IPS-11a (cell line): ENCODE data around the gene HOXD10.

Experiments
- H3K4me3 ChIP-seq: one replicate; pipeline ENCODE4 v1.5.1; 2013; ENCODE audit warnings: low read depth, low read length, control low read depth

Gene HOXD10

GRCh38 chr2:176148751-176149421, 32.3 kb downstream of the HOXD10 start:
- no peak overlapping the region for H3K4me3 ChIP-seq

- H3K4me3 ChIP-seq, result no peak overlapping the region
These were observed 32.9 kb downstream of the HOXD10 start for GRCh38 chr2:176149481-176149938.

- H3K4me3 ChIP-seq, result no peak overlapping the region
These were observed 33.5 kb downstream of the HOXD10 start for GRCh38 chr2:176149939-176150583.

- no peak overlapping the region for H3K4me3 ChIP-seq
These were observed 34.2 kb downstream of the HOXD10 start for GRCh38 chr2:176150584-176151441.

- no peak within 1 kb of the TSS for H3K4me3 ChIP-seq
These were observed 35.1 kb downstream of the HOXD10 start, which contains the start of gene HOXD4 for GRCh38 chr2:176151442-176152287. Gene HOXD4 (plus strand): TSS chr2:176151550. CDS start chr2:176151634, 84 bp downstream.

- H3K4me3 ChIP-seq, result no peak overlapping the region
These were observed 36.0 kb downstream of the HOXD10 start for GRCh38 chr2:176152350-176153181.

- no peak overlapping the region for H3K4me3 ChIP-seq
These were observed 38.1 kb downstream of the HOXD10 start for GRCh38 chr2:176154576-176155252.

GRCh38 chr2:176155356-176156044, 38.9 kb downstream of the HOXD10 start:
- no peak overlapping the region for H3K4me3 ChIP-seq

- H3K4me3 ChIP-seq, result no peak overlapping the region
These were observed 39.8 kb downstream of the HOXD10 start for GRCh38 chr2:176156301-176156806.

GRCh38 chr2:176156807-176157498, 40.4 kb downstream of the HOXD10 start, which contains the start of gene HOXD3:
Gene HOXD3 (plus strand): TSS chr2:176157307. CDS start chr2:176169115, 11,808 bp downstream.
- no peak within 1 kb of the TSS for H3K4me3 ChIP-seq

- no peak overlapping the region for H3K4me3 ChIP-seq
These were observed 41.1 kb downstream of the HOXD10 start for GRCh38 chr2:176157499-176158185.

GRCh38 chr2:176158186-176158591, 41.6 kb downstream of the HOXD10 start:
- H3K4me3 ChIP-seq, result no peak overlapping the region

- no peak overlapping the region for H3K4me3 ChIP-seq
These were observed 42.5 kb downstream of the HOXD10 start for GRCh38 chr2:176158855-176159662.

- H3K4me3 ChIP-seq, result no peak overlapping the region
These were observed 43.2 kb downstream of the HOXD10 start for GRCh38 chr2:176159663-176160250.

GRCh38 chr2:176160251-176160985, 43.8 kb downstream of the HOXD10 start:
- H3K4me3 ChIP-seq, result no peak overlapping the region
